Measurements from ENCODE around the gene PNKP.

The PNKP gene

GRCh38 chr19:49860336-49861102 is 6.9 kb downstream of the PNKP start:
- Mint-ChIP-seq H3K27ac (no peak overlapping the region), H3K4me3 (no peak overlapping the region), H3K9me3 (ENCODE audit: low read depth) (no peaks in the 10 kb centered on the region), H3K36me3 (peaks cover 3% of the 10 kb centered on the region), H3K27me3 (no peaks in the 10 kb centered on the region), H3K4me1 (ENCODE audit: low read depth) (peaks cover 10% of the 10 kb centered on the region)

GRCh38 chr19:49859682-49860335 is 7.6 kb downstream of the PNKP start:
- no peaks in the 10 kb centered on the region for H3K9me3 Mint-ChIP-seq (ENCODE audit: low read depth)
- H3K27ac Mint-ChIP-seq: no peak overlapping the region
- H3K4me1 Mint-ChIP-seq (ENCODE audit: low read depth): peaks cover 5% of the 10 kb centered on the region
- peaks cover 3% of the 10 kb centered on the region for H3K36me3 Mint-ChIP-seq
- no peaks in the 10 kb centered on the region for H3K27me3 Mint-ChIP-seq
- H3K4me3 Mint-ChIP-seq: no peak overlapping the region

GRCh38 chr19:49858088-49858985 is 9.0 kb downstream of the PNKP start:
- Mint-ChIP-seq H3K27ac (no peak overlapping the region), H3K27me3 (no peaks in the 10 kb centered on the region), H3K36me3 (peaks cover 2% of the 10 kb centered on the region), H3K9me3 (ENCODE audit: low read depth) (no peaks in the 10 kb centered on the region), H3K4me1 (ENCODE audit: low read depth) (peaks cover 4% of the 10 kb centered on the region), H3K4me3 (no peak overlapping the region)

GRCh38 chr19:49857838-49858087 is 9.6 kb downstream of the PNKP start:
- no peak overlapping the region for H3K4me3 Mint-ChIP-seq
- no peaks in the 10 kb centered on the region for H3K36me3 Mint-ChIP-seq
- H3K4me1 Mint-ChIP-seq (ENCODE audit: low read depth): peaks cover 7% of the 10 kb centered on the region
- H3K27ac Mint-ChIP-seq: no peak overlapping the region
- no peaks in the 10 kb centered on the region for H3K9me3 Mint-ChIP-seq (ENCODE audit: low read depth)
- no peaks in the 10 kb centered on the region for H3K27me3 Mint-ChIP-seq

- Mint-ChIP-seq H3K9me3 (ENCODE audit: low read depth) (no peaks in the 10 kb centered on the region), H3K27ac (no peak overlapping the region), H3K4me1 (ENCODE audit: low read depth) (peaks cover 12% of the 10 kb centered on the region), H3K4me3 (no peak overlapping the region), H3K27me3 (no peaks in the 10 kb centered on the region), H3K36me3 (no peaks in the 10 kb centered on the region)
Measured at GRCh38 chr19:49857061-49857837, 10.1 kb downstream of the PNKP start.

GRCh38 chr19:49856574-49857021 is 10.8 kb downstream of the PNKP start:
- Mint-ChIP-seq H3K9me3 (ENCODE audit: low read depth) (no peaks in the 10 kb centered on the region), H3K4me3 (no peak overlapping the region), H3K27ac (no peak overlapping the region), H3K27me3 (no peaks in the 10 kb centered on the region), H3K4me1 (ENCODE audit: low read depth) (peaks cover 14% of the 10 kb centered on the region), H3K36me3 (no peaks in the 10 kb centered on the region)

- H3K27me3 Mint-ChIP-seq: no peaks in the 10 kb centered on the region
- peaks cover 14% of the 10 kb centered on the region for H3K4me1 Mint-ChIP-seq (ENCODE audit: low read depth)
- no peaks in the 10 kb centered on the region for H3K9me3 Mint-ChIP-seq (ENCODE audit: low read depth)
- H3K27ac Mint-ChIP-seq: no peak overlapping the region
- H3K4me3 Mint-ChIP-seq: no peak overlapping the region
- no peaks in the 10 kb centered on the region for H3K36me3 Mint-ChIP-seq
Measured at GRCh38 chr19:49855676-49856573, 11.5 kb downstream of the PNKP start.

GRCh38 chr19:49855277-49855675 is 12.1 kb downstream of the PNKP start:
- Mint-ChIP-seq H3K4me3 (no peak overlapping the region), H3K27ac (no peak overlapping the region), H3K27me3 (no peaks in the 10 kb centered on the region), H3K9me3 (ENCODE audit: low read depth) (no peaks in the 10 kb centered on the region), H3K4me1 (ENCODE audit: low read depth) (peaks cover 14% of the 10 kb centered on the region), H3K36me3 (no peaks in the 10 kb centered on the region)

GRCh38 chr19:49854378-49855263 is 12.8 kb downstream of the PNKP start:
- no peak overlapping the region for H3K27ac Mint-ChIP-seq
- H3K36me3 Mint-ChIP-seq: no peaks in the 10 kb centered on the region
- H3K9me3 Mint-ChIP-seq (ENCODE audit: low read depth): peaks cover 4% of the 10 kb centered on the region
- no peaks in the 10 kb centered on the region for H3K27me3 Mint-ChIP-seq
- H3K4me1 Mint-ChIP-seq (ENCODE audit: low read depth): peaks cover 21% of the 10 kb centered on the region
- H3K4me3 Mint-ChIP-seq: no peak overlapping the region

- H3K4me1 Mint-ChIP-seq (ENCODE audit: low read depth): peaks cover 25% of the 10 kb centered on the region
Measured at GRCh38 chr19:49853852-49854377, 13.5 kb downstream of the PNKP start.

GRCh38 chr19:49852631-49853126 is 14.7 kb downstream of the PNKP start:
- H3K36me3 Mint-ChIP-seq: no peaks in the 10 kb centered on the region
- peaks cover 6% of the 10 kb centered on the region for H3K9me3 Mint-ChIP-seq (ENCODE audit: low read depth)
- H3K4me1 Mint-ChIP-seq (ENCODE audit: low read depth): peaks cover 35% of the 10 kb centered on the region
- peak overlapping the region; percentile 89 for H3K4me3 Mint-ChIP-seq
- H3K27me3 Mint-ChIP-seq: no peaks in the 10 kb centered on the region
- H3K27ac Mint-ChIP-seq: peak overlapping the region; percentile 81

More at GRCh38 chr19:49853852-49854377, 13.5 kb downstream of the PNKP start:
- H3K27me3 Mint-ChIP-seq: no peaks in the 10 kb centered on the region
- H3K4me3 Mint-ChIP-seq: no peak overlapping the region
- no peaks in the 10 kb centered on the region for H3K36me3 Mint-ChIP-seq
- peak overlapping the region; percentile 50 for H3K27ac Mint-ChIP-seq
- H3K9me3 Mint-ChIP-seq (ENCODE audit: low read depth): peaks cover 6% of the 10 kb centered on the region

- Mint-ChIP-seq H3K4me3 (peak overlapping the region; percentile 89), H3K27me3 (no peaks in the 10 kb centered on the region), H3K36me3 (no peaks in the 10 kb centered on the region), H3K4me1 (ENCODE audit: low read depth) (peaks cover 35% of the 10 kb centered on the region), H3K27ac (peak overlapping the region; percentile 81), H3K9me3 (ENCODE audit: low read depth) (peaks cover 6% of the 10 kb centered on the region)
Measured at GRCh38 chr19:49851456-49852259, 15.7 kb downstream of the PNKP start.

Data from activated naive CD8-positive, alpha-beta T cell (primary cell).